Tibial nerve (tissue), 4 donors: Measurements from ENCODE around the gene TEX19.

Experiments
- CTCF ChIP-seq, 5 experiments: fragments of 200-600 bp in 3 of 5; fragments of 450-650 bp in 2 of 5; sonication (generic) in 3 of 5; IDR thresholded peaks; one replicate each; pipeline ENCODE4 v1.5.1; 2016 to 2019; ENCODE audit warnings: antibody characterized with exemption in 5 of 5, mild to moderate bottlenecking in 3 of 5, moderate library complexity in 2 of 5
- EP300 ChIP-seq, 2 donors: sonication (generic); formaldehyde crosslinking; IDR thresholded peaks; one replicate each; pipeline ENCODE4 v1.6.1; 2017; ENCODE audit warnings: antibody characterized with exemption in 2 of 2, mild to moderate bottlenecking in 1 of 2
- POLR2A ChIP-seq, 2 donors: fragments of 450-650 bp; IDR thresholded peaks; one replicate each; pipeline ENCODE4 v1.6.1; 2017; ENCODE audit warnings: antibody characterized with exemption in 2 of 2, mild to moderate bottlenecking in 2 of 2, moderate library complexity in 2 of 2

GRCh38 chr17:82361885-82362633 is 3.0 kb downstream of the TEX19 start:
- TF ChIP-seq CTCF (IDR thresholded peaks at IDR 0.05) (no peak), POLR2A (IDR thresholded peaks at IDR 0.05) (no peak), EP300 (IDR thresholded peaks at IDR 0.05) (no peak)
